A549 (cell line): ENCODE data around the gene RWDD2A.

Source experiments
- CEBPB ChIP-seq, 2 experiments: fragments of >200 bp in 1 of 2; sonication (Bioruptor Twin) in 1 of 2; formaldehyde crosslinking in 1 of 2; IDR thresholded peaks; 2 replicates each; pipeline ENCODE4 v1.6.1; 2012 to 2016
- CTCF ChIP-seq: fragments of >200 bp; sonication (Bioruptor Twin); formaldehyde crosslinking; IDR thresholded peaks from 3 replicates; pipeline ENCODE4 v1.5.1; 2016
- EP300 ChIP-seq, 2 experiments: fragments of >200 bp; sonication (Bioruptor Twin); formaldehyde crosslinking; IDR thresholded peaks; 2 replicates in 1 of 2; 3 replicates in 1 of 2; pipeline ENCODE4 v1.6.1; 2016 to 2017
- RFX5 ChIP-seq: fragments of 450-650 bp; IDR thresholded peaks from 2 replicates; pipeline ENCODE4 v1.7.1; 2014; ENCODE audit warnings: antibody characterized with exemption, mild to moderate bottlenecking, moderate library complexity

- TF ChIP-seq CTCF (no peak), EP300 (IDR thresholded peaks at IDR 0.05) (no peak), RFX5 (no peak), CEBPB (IDR thresholded peaks at IDR 0.05) (no peak)
Measured at GRCh38 chr6:83199863-83200225, 6.7 kb downstream of the RWDD2A start.
